Spleen (tissue), 7 donors: ENCODE data around the gene SEC24B.

Experiments used
- POLR2A ChIP-seq, 3 donors: fragments of 450-650 bp; IDR thresholded peaks; one replicate each; pipeline ENCODE4 v1.5.1; 2017; ENCODE audit warnings: antibody characterized with exemption in 3 of 3, mild to moderate bottlenecking in 1 of 3
- POLR2AphosphoS5 ChIP-seq, 3 donors: sonication (generic); formaldehyde crosslinking; IDR thresholded peaks; one replicate each; pipeline ENCODE4 v1.5.1; 2017; ENCODE audit warnings: antibody characterized with exemption in 3 of 3
- TF ChIP-seq, protein P1 (sequence below), 11 experiments: fragments of 200-600 bp in 7 of 11; fragments of 450-650 bp in 4 of 11; sonication (generic) in 4 of 11; IDR thresholded peaks in 8 of 11; conservative IDR thresholded peaks in 3 of 11; 1 replicate in 7 of 11; 2 replicates in 4 of 11; pipeline versions ENCODE4 v1.4.0 to v1.8.0; 2016 to 2021; ENCODE audit warnings: antibody characterized with exemption in 11 of 11, inconsistent platforms in 4 of 11, mild to moderate bottlenecking in 1 of 11
- donor health status: DM: no; HTN: no; CAD: no; lungs with moderate emphysema.
- donor health status: DM: no; HTN: no; CAD: no.
- donor health status: DM: no; HTN: no; CAD: no.

DNA sequence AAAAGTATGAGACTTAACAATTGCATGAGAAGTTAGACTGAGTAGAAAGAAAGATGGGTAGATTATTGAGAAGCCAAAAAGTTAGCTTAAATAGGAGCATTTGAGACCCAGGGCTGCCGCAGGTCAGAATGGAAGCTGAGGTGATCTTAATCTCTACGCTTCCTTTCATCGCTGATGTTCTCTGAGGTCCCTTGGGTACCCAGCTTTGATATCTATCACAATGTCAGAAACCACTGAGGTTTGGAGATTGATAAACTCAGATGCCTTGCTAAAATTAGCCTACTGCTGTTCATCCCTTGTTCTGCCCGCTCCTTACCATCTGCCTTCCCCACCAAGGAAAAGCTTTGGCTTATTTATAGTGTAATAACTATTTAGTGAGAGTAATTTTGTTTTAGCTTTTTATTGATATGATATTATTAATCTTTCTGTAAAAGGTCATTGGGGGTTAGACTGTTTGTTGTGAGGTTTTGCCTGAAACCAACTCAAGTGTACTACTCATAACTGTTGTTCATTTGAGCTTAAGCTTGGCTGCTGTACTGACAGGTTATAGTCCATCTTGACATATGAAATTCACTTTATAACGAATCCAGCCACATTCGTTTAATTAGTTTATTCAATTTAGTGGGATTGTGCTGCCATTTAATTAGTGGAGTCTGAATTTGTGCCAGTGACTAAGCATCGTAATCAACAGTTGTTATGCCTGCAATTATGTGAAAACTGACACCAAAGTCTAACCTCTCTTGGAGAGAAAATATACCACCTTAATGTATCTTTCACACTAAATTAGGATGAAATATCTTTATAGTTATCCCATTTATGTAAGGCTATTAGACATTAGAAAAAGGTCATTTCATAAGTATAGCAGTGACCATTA is 141.6 kb downstream of the SEC24B start:
- TF ChIP-seq POLR2A (IDR thresholded peaks at IDR 0.05) (no peak), POLR2AphosphoS5 (IDR thresholded peaks at IDR 0.05) (no peak)
- TF ChIP-seq, protein P1, sequence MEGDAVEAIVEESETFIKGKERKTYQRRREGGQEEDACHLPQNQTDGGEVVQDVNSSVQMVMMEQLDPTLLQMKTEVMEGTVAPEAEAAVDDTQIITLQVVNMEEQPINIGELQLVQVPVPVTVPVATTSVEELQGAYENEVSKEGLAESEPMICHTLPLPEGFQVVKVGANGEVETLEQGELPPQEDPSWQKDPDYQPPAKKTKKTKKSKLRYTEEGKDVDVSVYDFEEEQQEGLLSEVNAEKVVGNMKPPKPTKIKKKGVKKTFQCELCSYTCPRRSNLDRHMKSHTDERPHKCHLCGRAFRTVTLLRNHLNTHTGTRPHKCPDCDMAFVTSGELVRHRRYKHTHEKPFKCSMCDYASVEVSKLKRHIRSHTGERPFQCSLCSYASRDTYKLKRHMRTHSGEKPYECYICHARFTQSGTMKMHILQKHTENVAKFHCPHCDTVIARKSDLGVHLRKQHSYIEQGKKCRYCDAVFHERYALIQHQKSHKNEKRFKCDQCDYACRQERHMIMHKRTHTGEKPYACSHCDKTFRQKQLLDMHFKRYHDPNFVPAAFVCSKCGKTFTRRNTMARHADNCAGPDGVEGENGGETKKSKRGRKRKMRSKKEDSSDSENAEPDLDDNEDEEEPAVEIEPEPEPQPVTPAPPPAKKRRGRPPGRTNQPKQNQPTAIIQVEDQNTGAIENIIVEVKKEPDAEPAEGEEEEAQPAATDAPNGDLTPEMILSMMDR (IDR thresholded peaks at IDR 0.05 in 8 of 11, conservative IDR thresholded peaks at IDR 0.05 in 3 of 11) = no peak
